ENCODE measurements around the gene S100PBP. TPM values are rescaled to one million over a fixed set of nuclear protein-coding genes. Genes with fewer than 3 reads are reported as not detected.

Gene S100PBP
- total and polyA plus RNA-seq, 2 donors (not counting 3 experiments of a cell fraction or from before 2014, with no cell fraction given): 15.4 to 38.6 TPM

- dilution Hi-C loops (cut with MboI; ENCODE audit: extremely low pct_ligation_motif_present, low sequenced_read_pairs) (no loop called here), intact Hi-C loops (cut with micrococcal nuclease) (no loop called here)
- Histone ChIP-seq H3K79me2 (ENCODE audit: control insufficient read depth, insufficient read depth, low read length) (no peaks in the 10 kb centered on the region), H3K27ac (ENCODE audit: insufficient read depth, low read depth, low read length) (no peak overlapping the region), H3K9ac (replicated peaks; ENCODE audit: extremely low read depth, insufficient read depth, low read length) (no peak overlapping the region), H3K9me3 (replicated peaks; ENCODE audit: control insufficient read depth, insufficient read depth, low read length) (no peaks in the 10 kb centered on the region), H4K20me1 (replicated peaks; ENCODE audit: control insufficient read depth, extremely low read depth, insufficient read depth, low read length) (no peaks in the 10 kb centered on the region), H3K9me1 (replicated peaks; ENCODE audit: control insufficient read depth, extremely low read depth, insufficient read depth, low read length) (no peaks in the 10 kb centered on the region), H3K4me2 (ENCODE audit: insufficient read depth, low read length) (no peak overlapping the region), H3K4me1 (ENCODE audit: control insufficient read depth, extremely low read depth, insufficient read depth, low read length) (peaks cover 7% of the 10 kb centered on the region), H3K27me3 (ENCODE audit: control insufficient read depth in 2 of 2, insufficient read depth in 2 of 2, low read length in 2 of 2) (no peaks in the 10 kb centered on the region), H2AFZ (ENCODE audit: low read depth, low read length) (no peak overlapping the region), H3K36me3 (ENCODE audit: control insufficient read depth in 2 of 2, extremely low read depth in 1 of 2, insufficient read depth in 2 of 2, low read length in 2 of 2) (peaks cover 0 to 4% of the 10 kb centered on the region in 2 experiments), H3K4me3 (replicated peaks in 1 of 3; ENCODE audit: insufficient read depth in 1 of 3, low read depth in 1 of 3, low read length in 3 of 3) (no peak overlapping the region)
- no TSS peak for BruUV-seq (replicated peaks)
- CTCF ChIA-PET: interaction anchor here (0.8 to 12.2 kb wide), 5 partner anchors 9 to 248 kb away, joined by 3 to 392 read pairs (median 4); a partner anchor contains a TSS
- no peak for FAIRE-seq
- POLR2A ChIA-PET: no interaction called here
- DNase-seq (ENCODE audit: low read depth, low spot score): no peak
- TF ChIP-seq CTCF (IDR thresholded peaks at IDR 0.05; ENCODE audit: extremely low read depth in 1 of 2, insufficient read depth in 1 of 2, low read depth in 1 of 2, low read length in 2 of 2) (no peak), JUN (IDR thresholded peaks at IDR 0.05; ENCODE audit: borderline replicate concordance, insufficient read depth, insufficient read length, low read depth) (no peak), POLR2A (IDR thresholded peaks at IDR 0.05; ENCODE audit: low read depth, low read length) (no peak), FOS (IDR thresholded peaks at IDR 0.05; ENCODE audit: borderline replicate concordance, insufficient read depth, low read length) (no peak), MAX (IDR thresholded peaks at IDR 0.05; ENCODE audit: insufficient read depth, insufficient read length) (no peak), MYC (IDR thresholded peaks at IDR 0.05; ENCODE audit: low read depth, low read length) (no peak), POLR2AphosphoS5 (IDR thresholded peaks at IDR 0.05; ENCODE audit: insufficient read depth, low read depth, low read length) (no peak), GATA2 (IDR thresholded peaks at IDR 0.05; ENCODE audit: insufficient read depth, insufficient read length, low read depth, low read length) (no peak), EZH2 (IDR thresholded peaks at IDR 0.05; ENCODE audit: borderline replicate concordance, low read depth, low read length, severe bottlenecking) (no peak)
Observed at GRCh38 chr1:32768110-32768850, 49.2 kb upstream of the S100PBP start.
